GM23338 (cell line): Measurements from ENCODE around the gene GLOD4. TPM values are rescaled to one million over a fixed set of nuclear protein-coding genes. Genes with fewer than 3 reads are reported as not detected.

Experiments used
- ATAC-seq: fragments of 200-7000 bp; cut with Tn5 transposase; 3 replicates; pipeline ENCODE4 v1.9.1; 2020
- DNase-seq: peaks from one replicate; pipeline ENCODE4 v3.0.0-alpha.2; 2015; ENCODE audit warnings: low spot score
- H2AFZ ChIP-seq: fragments of 200-600 bp; sonication (generic); 2 replicates; pipeline ENCODE4 v1.8.0; 2016; ENCODE audit warnings: antibody characterized with exemption, mild to moderate bottlenecking, moderate library complexity
- H3F3A ChIP-seq: fragments of 200-600 bp; sonication (generic); replicated peaks from 2 replicates; pipeline ENCODE4 v1.8.0; 2017; ENCODE audit warnings: antibody characterized with exemption, mixed run types, low read depth
- H3K27ac ChIP-seq: fragments of 200-600 bp; sonication (generic); 2 replicates; pipeline ENCODE4 v1.6.1; 2016; ENCODE audit warnings: low read depth
- H3K27me3 ChIP-seq: fragments of 200-600 bp; sonication (generic); 2 replicates; pipeline ENCODE4 v1.8.0; 2016; ENCODE audit warnings: mild to moderate bottlenecking, mixed run types, moderate library complexity; ENCODE audit not compliant: insufficient read depth
- H3K36me3 ChIP-seq: fragments of 200-600 bp; sonication (generic); 2 replicates; pipeline ENCODE4 v1.8.0; 2016; ENCODE audit warnings: mild to moderate bottlenecking; ENCODE audit not compliant: insufficient read depth
- H3K4me1 ChIP-seq: fragments of 200-600 bp; sonication (generic); 2 replicates; pipeline ENCODE4 v1.8.0; 2016; ENCODE audit warnings: mild to moderate bottlenecking, moderate library complexity; ENCODE audit not compliant: insufficient read depth
- H3K4me2 ChIP-seq: fragments of 200-600 bp; sonication (generic); 2 replicates; pipeline ENCODE4 v1.7.1; 2017; ENCODE audit warnings: mixed run types
- H3K4me3 ChIP-seq: fragments of 200-600 bp; sonication (generic); 2 replicates; pipeline ENCODE4 v1.6.1; 2016; ENCODE audit warnings: mixed run types
- H3K79me2 ChIP-seq: fragments of 200-600 bp; sonication (generic); replicated peaks from 2 replicates; pipeline ENCODE4 v1.8.0; 2017; ENCODE audit warnings: mild to moderate bottlenecking; ENCODE audit not compliant: insufficient read depth
- H3K9me2 ChIP-seq: fragments of 200-600 bp; sonication (generic); 2 replicates; pipeline ENCODE4 v1.8.0; 2017; ENCODE audit not compliant: insufficient read depth
- H4K20me1 ChIP-seq: fragments of 200-600 bp; sonication (generic); replicated peaks from 2 replicates; pipeline ENCODE4 v1.8.0; 2017; ENCODE audit warnings: mild to moderate bottlenecking; ENCODE audit not compliant: insufficient read depth
- H3K27ac Mint-ChIP-seq: 2 replicates; pipeline ENCODE4 v1.8.0; 2020; ENCODE audit warnings: inconsistent platforms, mild to moderate bottlenecking, moderate library complexity, mixed read lengths
- H3K27me3 Mint-ChIP-seq: 3 replicates; pipeline ENCODE4 v1.8.0; 2022; ENCODE audit warnings: low read depth, mild to moderate bottlenecking, moderate library complexity, mixed read lengths, inconsistent platforms; ENCODE audit not compliant: insufficient read depth, poor library complexity
- H3K36me3 Mint-ChIP-seq: 3 replicates; pipeline ENCODE4 v1.8.0; 2021; ENCODE audit warnings: low read depth, mild to moderate bottlenecking, inconsistent platforms, moderate library complexity, mixed read lengths
- H3K4me1 Mint-ChIP-seq: 3 replicates; pipeline ENCODE4 v1.8.0; 2020; ENCODE audit warnings: mild to moderate bottlenecking, inconsistent platforms, mixed read lengths
- H3K4me3 Mint-ChIP-seq: 3 replicates; pipeline ENCODE4 v1.8.0; 2021; ENCODE audit warnings: moderate library complexity, mild to moderate bottlenecking, inconsistent platforms, mixed read lengths
- H3K9me3 Mint-ChIP-seq: 3 replicates; pipeline ENCODE4 v1.8.0; 2020; ENCODE audit warnings: moderate library complexity, mild to moderate bottlenecking, inconsistent platforms, mixed read lengths
- CREB1 ChIP-seq: fragments of 250-450 bp; sonication (Bioruptor Pico); IDR thresholded peaks from 2 replicates; pipeline ENCODE4 v1.5.0; 2020; ENCODE audit warnings: low read depth, mild to moderate bottlenecking, moderate library complexity
- EZH2 ChIP-seq: fragments of 200-600 bp; sonication (generic); IDR thresholded peaks from one replicate; pipeline ENCODE4 v1.8.0; 2017; ENCODE audit warnings: antibody characterized with exemption, mild to moderate bottlenecking, low read depth; ENCODE audit not compliant: unreplicated experiment
- EZH2phosphoT487 ChIP-seq: fragments of 200-600 bp; sonication (generic); IDR thresholded peaks from one replicate; pipeline ENCODE4 v1.8.1; 2018; ENCODE audit warnings: antibody characterized with exemption; ENCODE audit not compliant: unreplicated experiment
- JUNB ChIP-seq: IDR thresholded peaks from one replicate; pipeline ENCODE4 v1.6.1; 2016; ENCODE audit warnings: antibody characterized with exemption; ENCODE audit not compliant: unreplicated experiment
- NANOG ChIP-seq: IDR thresholded peaks from 2 replicates; pipeline ENCODE4 v1.6.1; 2016; ENCODE audit warnings: antibody characterized with exemption, borderline replicate concordance
- POLR2AphosphoS5 ChIP-seq: IDR thresholded peaks from 2 replicates; pipeline ENCODE4 v1.6.1; 2016; ENCODE audit warnings: antibody characterized with exemption, low read depth
- STAT1 ChIP-seq: IDR thresholded peaks from one replicate; pipeline ENCODE4 v1.6.1; 2016; ENCODE audit warnings: antibody characterized with exemption; ENCODE audit not compliant: unreplicated experiment
- ZNF114 ChIP-seq: fragments of 250-450 bp; sonication (Bioruptor Pico); IDR thresholded peaks from 2 replicates; pipeline ENCODE4 v1.5.0; 2020; ENCODE audit warnings: mild to moderate bottlenecking, moderate library complexity
- ZNF331 ChIP-seq: fragments of 250-450 bp; sonication (Bioruptor Pico); IDR thresholded peaks from 2 replicates; pipeline ENCODE4 v1.5.0; 2020; ENCODE audit warnings: low read depth, mild to moderate bottlenecking, moderate library complexity
- polyA plus RNA-seq: library from polyadenylated mRNA; unstranded; fragments of >200 nt; fragmentation: Nextera tagmentation; extraction: Ambion mirVana; gene quantifications from 2 replicates; pipeline ENCODE4 v1.2.1, GENCODE V29; 2016
- total RNA-seq: library from RNA; depleted of rRNA; stranded (reverse); fragments of >200 nt; shearing (Covaris generic); gene quantifications from 2 replicates; pipeline ENCODE4 v1.2.3, GENCODE V29; 2014
- TF ChIP-seq, protein P1 (sequence below): IDR thresholded peaks from one replicate; pipeline ENCODE4 v1.6.1; 2018; ENCODE audit warnings: antibody characterized with exemption; ENCODE audit not compliant: unreplicated experiment
- TF ChIP-seq, protein P2 (sequence below): IDR thresholded peaks from 2 replicates; pipeline ENCODE4 v1.6.1; 2016; ENCODE audit warnings: antibody characterized with exemption
- TF ChIP-seq, protein P3 (sequence below), 2 experiments: fragments of 200-600 bp in 1 of 2; sonication (generic) in 1 of 2; conservative IDR thresholded peaks; 2 replicates each; pipeline versions ENCODE4 v1.5.1 to v1.6.1; 2016 to 2017; ENCODE audit warnings: antibody characterized with exemption in 2 of 2, low read depth in 2 of 2, mild to moderate bottlenecking in 2 of 2, moderate library complexity in 1 of 2
- TF ChIP-seq, protein P4 (sequence below): fragments of 250-450 bp; sonication (Bioruptor Pico); IDR thresholded peaks from 2 replicates; pipeline ENCODE4 v1.5.0; 2020; ENCODE audit warnings: mild to moderate bottlenecking, moderate library complexity

GLOD4 gene
- total and polyA plus RNA-seq, 2 experiments from 2014 or later, result 120 to 122 TPM

DNA sequence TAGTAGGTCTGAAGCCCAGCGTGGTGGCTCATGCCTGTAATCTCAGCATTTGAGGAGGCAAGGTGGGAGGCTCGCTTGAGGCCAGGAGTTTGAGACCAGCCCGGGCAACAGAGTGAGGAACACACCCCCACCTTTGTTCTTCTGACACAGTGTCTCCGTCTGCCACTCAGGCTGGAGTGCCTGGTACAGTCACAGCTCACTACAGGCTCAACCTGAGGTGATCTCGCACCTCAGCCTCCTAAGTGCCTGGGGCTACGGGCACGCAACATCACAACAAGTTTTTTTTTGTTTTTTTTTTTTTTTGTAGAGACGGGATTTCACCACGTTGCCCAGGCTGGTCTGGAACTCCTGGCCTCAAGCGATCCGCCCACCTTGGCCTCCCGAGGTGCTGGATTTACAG lies 56.3 kb downstream of the GLOD4 start:
- H2AFZ ChIP-seq, result no peak overlapping the region
- H3K9me2 ChIP-seq, result no peaks in the 10 kb centered on the region
- DNase-seq (no peak), ATAC-seq (peak; percentile 25; the same call in 2 of the 3 replicates)
- Mint-ChIP-seq H3K27ac (no peak overlapping the region), H3K4me3 (no peak overlapping the region), H3K4me1 (peaks cover 9% of the 10 kb centered on the region; the same call in 2 of the 3 replicates), H3K36me3 (no peaks in the 10 kb centered on the region), H3K9me3 (no peaks in the 10 kb centered on the region; the same call in 2 of the 3 replicates), H3K27me3 (peaks cover 7% of the 10 kb centered on the region)
- H3K4me2 ChIP-seq, result peak overlapping the region; percentile 33; the same call in 1 of the 2 replicates
- H3K79me2 ChIP-seq, result no peaks in the 10 kb centered on the region
- H3F3A ChIP-seq, result 0 out of 2 replicates have a peak, but pooled peaks cover under 1% of the 10 kb centered on the region
- H3K4me1 ChIP-seq, result peaks cover 13% of the 10 kb centered on the region
- H4K20me1 ChIP-seq, result peaks cover 10% of the 10 kb centered on the region; the same call in 1 of the 2 replicates
- H3K4me3 ChIP-seq, result peak overlapping the region; percentile 36; the same call in 1 of the 2 replicates
- H3K36me3 ChIP-seq, result no peaks in the 10 kb centered on the region
- 0 out of 2 replicates have a peak overlapping the region, but pooled peaks have one; percentile 52 for H3K27ac ChIP-seq
- H3K27me3 ChIP-seq, result peaks cover under 1% of the 10 kb centered on the region; the same call in 1 of the 2 replicates
- TF ChIP-seq STAT1 (no peak), POLR2AphosphoS5 (no peak), EZH2phosphoT487 (no peak), EZH2 (no peak), JUNB (no peak), CREB1 (CRISPR knock-in tag) (no peak), ZNF331 (no peak), NANOG (no peak), ZNF114 (CRISPR knock-in tag) (no peak)
- TF ChIP-seq, protein P1, sequence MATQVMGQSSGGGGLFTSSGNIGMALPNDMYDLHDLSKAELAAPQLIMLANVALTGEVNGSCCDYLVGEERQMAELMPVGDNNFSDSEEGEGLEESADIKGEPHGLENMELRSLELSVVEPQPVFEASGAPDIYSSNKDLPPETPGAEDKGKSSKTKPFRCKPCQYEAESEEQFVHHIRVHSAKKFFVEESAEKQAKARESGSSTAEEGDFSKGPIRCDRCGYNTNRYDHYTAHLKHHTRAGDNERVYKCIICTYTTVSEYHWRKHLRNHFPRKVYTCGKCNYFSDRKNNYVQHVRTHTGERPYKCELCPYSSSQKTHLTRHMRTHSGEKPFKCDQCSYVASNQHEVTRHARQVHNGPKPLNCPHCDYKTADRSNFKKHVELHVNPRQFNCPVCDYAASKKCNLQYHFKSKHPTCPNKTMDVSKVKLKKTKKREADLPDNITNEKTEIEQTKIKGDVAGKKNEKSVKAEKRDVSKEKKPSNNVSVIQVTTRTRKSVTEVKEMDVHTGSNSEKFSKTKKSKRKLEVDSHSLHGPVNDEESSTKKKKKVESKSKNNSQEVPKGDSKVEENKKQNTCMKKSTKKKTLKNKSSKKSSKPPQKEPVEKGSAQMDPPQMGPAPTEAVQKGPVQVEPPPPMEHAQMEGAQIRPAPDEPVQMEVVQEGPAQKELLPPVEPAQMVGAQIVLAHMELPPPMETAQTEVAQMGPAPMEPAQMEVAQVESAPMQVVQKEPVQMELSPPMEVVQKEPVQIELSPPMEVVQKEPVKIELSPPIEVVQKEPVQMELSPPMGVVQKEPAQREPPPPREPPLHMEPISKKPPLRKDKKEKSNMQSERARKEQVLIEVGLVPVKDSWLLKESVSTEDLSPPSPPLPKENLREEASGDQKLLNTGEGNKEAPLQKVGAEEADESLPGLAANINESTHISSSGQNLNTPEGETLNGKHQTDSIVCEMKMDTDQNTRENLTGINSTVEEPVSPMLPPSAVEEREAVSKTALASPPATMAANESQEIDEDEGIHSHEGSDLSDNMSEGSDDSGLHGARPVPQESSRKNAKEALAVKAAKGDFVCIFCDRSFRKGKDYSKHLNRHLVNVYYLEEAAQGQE, result no peak
- TF ChIP-seq, protein P2, sequence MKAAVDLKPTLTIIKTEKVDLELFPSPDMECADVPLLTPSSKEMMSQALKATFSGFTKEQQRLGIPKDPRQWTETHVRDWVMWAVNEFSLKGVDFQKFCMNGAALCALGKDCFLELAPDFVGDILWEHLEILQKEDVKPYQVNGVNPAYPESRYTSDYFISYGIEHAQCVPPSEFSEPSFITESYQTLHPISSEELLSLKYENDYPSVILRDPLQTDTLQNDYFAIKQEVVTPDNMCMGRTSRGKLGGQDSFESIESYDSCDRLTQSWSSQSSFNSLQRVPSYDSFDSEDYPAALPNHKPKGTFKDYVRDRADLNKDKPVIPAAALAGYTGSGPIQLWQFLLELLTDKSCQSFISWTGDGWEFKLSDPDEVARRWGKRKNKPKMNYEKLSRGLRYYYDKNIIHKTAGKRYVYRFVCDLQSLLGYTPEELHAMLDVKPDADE, result no peak
- TF ChIP-seq, protein P3, sequence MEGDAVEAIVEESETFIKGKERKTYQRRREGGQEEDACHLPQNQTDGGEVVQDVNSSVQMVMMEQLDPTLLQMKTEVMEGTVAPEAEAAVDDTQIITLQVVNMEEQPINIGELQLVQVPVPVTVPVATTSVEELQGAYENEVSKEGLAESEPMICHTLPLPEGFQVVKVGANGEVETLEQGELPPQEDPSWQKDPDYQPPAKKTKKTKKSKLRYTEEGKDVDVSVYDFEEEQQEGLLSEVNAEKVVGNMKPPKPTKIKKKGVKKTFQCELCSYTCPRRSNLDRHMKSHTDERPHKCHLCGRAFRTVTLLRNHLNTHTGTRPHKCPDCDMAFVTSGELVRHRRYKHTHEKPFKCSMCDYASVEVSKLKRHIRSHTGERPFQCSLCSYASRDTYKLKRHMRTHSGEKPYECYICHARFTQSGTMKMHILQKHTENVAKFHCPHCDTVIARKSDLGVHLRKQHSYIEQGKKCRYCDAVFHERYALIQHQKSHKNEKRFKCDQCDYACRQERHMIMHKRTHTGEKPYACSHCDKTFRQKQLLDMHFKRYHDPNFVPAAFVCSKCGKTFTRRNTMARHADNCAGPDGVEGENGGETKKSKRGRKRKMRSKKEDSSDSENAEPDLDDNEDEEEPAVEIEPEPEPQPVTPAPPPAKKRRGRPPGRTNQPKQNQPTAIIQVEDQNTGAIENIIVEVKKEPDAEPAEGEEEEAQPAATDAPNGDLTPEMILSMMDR (conservative IDR thresholded peaks at IDR 0.05; ENCODE audit: low read depth in 2 of 2), result no peak
- TF ChIP-seq, protein P4, sequence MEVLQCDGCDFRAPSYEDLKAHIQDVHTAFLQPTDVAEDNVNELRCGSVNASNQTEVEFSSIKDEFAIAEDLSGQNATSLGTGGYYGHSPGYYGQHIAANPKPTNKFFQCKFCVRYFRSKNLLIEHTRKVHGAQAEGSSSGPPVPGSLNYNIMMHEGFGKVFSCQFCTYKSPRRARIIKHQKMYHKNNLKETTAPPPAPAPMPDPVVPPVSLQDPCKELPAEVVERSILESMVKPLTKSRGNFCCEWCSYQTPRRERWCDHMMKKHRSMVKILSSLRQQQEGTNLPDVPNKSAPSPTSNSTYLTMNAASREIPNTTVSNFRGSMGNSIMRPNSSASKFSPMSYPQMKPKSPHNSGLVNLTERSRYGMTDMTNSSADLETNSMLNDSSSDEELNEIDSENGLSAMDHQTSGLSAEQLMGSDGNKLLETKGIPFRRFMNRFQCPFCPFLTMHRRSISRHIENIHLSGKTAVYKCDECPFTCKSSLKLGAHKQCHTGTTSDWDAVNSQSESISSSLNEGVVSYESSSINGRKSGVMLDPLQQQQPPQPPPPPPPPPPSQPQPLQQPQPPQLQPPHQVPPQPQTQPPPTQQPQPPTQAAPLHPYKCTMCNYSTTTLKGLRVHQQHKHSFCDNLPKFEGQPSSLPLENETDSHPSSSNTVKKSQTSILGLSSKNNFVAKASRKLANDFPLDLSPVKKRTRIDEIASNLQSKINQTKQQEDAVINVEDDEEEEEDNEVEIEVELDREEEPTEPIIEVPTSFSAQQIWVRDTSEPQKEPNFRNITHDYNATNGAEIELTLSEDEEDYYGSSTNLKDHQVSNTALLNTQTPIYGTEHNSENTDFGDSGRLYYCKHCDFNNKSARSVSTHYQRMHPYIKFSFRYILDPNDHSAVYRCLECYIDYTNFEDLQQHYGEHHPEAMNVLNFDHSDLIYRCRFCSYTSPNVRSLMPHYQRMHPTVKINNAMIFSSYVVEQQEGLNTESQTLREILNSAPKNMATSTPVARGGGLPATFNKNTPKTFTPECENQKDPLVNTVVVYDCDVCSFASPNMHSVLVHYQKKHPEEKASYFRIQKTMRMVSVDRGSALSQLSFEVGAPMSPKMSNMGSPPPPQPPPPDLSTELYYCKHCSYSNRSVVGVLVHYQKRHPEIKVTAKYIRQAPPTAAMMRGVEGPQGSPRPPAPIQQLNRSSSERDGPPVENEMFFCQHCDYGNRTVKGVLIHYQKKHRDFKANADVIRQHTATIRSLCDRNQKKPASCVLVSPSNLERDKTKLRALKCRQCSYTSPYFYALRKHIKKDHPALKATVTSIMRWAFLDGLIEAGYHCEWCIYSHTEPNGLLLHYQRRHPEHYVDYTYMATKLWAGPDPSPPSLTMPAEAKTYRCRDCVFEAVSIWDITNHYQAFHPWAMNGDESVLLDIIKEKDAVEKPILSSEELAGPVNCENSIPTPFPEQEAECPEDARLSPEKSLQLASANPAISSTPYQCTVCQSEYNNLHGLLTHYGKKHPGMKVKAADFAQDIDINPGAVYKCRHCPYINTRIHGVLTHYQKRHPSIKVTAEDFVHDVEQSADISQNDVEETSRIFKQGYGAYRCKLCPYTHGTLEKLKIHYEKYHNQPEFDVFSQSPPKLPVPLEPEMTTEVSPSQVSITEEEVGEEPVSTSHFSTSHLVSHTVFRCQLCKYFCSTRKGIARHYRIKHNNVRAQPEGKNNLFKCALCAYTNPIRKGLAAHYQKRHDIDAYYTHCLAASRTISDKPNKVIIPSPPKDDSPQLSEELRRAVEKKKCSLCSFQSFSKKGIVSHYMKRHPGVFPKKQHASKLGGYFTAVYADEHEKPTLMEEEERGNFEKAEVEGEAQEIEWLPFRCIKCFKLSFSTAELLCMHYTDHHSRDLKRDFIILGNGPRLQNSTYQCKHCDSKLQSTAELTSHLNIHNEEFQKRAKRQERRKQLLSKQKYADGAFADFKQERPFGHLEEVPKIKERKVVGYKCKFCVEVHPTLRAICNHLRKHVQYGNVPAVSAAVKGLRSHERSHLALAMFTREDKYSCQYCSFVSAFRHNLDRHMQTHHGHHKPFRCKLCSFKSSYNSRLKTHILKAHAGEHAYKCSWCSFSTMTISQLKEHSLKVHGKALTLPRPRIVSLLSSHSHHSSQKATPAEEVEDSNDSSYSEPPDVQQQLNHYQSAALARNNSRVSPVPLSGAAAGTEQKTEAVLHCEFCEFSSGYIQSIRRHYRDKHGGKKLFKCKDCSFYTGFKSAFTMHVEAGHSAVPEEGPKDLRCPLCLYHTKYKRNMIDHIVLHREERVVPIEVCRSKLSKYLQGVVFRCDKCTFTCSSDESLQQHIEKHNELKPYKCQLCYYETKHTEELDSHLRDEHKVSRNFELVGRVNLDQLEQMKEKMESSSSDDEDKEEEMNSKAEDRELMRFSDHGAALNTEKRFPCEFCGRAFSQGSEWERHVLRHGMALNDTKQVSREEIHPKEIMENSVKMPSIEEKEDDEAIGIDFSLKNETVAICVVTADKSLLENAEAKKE (CRISPR knock-in tag), result no peak
